ENCODE measurements around the gene MPP7. TPM values are rescaled to one million over a fixed set of nuclear protein-coding genes. Genes with fewer than 3 reads are reported as not detected.

The MPP7 gene
- total RNA-seq, 1 experiment from 2014 or later, result 9.1 TPM

DNA sequence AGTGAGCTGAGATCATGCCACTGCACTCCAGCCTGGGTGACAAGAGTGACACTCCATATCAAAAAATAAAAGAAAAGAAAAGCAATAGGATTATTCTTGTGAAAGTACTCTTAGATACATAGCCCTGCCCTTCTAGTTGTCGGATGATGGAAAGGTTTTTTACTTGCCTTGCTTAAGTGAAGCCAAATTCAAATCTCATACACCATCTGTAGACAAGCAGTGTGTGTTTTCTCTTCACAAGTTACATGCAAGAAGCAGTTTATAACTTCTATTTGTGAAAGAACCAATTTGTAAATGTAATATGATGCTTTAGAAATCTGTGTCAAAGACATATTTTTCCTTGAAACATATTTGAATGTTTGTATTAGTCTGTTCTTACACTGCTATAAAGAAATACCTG lies 15.8 kb upstream of the MPP7 start:
- intact Hi-C loops (cut with micrococcal nuclease), result no loop called here
- Histone ChIP-seq H3K79me2 (ENCODE audit: low read length) (no peaks in the 10 kb centered on the region), H4K20me1 (ENCODE audit: low read length) (no peaks in the 10 kb centered on the region), H3K9me2 (replicated peaks; ENCODE audit: low read length) (no peaks in the 10 kb centered on the region), H3K4me3 (ENCODE audit: low read length) (no peak overlapping the region), H3K9ac (ENCODE audit: low read length) (no peak overlapping the region), H3K36me3 (ENCODE audit: low read depth, low read length) (no peaks in the 10 kb centered on the region), H3K27me3 (ENCODE audit: low read length) (no peaks in the 10 kb centered on the region), H3K4me1 (ENCODE audit: insufficient read depth, low read length) (no peaks in the 10 kb centered on the region), H3K27ac (ENCODE audit: low read length) (no peak overlapping the region), H3K4me2 (ENCODE audit: low read length) (no peak overlapping the region), H2AFZ (ENCODE audit: low read length) (no peak overlapping the region), H3F3A (ENCODE audit: low read length, unreplicated experiment) (no peaks in the 10 kb centered on the region), H3K9me3 (ENCODE audit: low read length) (no peaks in the 10 kb centered on the region)
- ATAC-seq, result no peak
- DNase-seq, result no peak
- TF ChIP-seq EZH2 (IDR thresholded peaks at IDR 0.05; ENCODE audit: low read length, unreplicated experiment) (no peak), EZH2phosphoT487 (IDR thresholded peaks at IDR 0.05; ENCODE audit: borderline replicate concordance, low read length) (no peak)
- TF ChIP-seq, protein P1, sequence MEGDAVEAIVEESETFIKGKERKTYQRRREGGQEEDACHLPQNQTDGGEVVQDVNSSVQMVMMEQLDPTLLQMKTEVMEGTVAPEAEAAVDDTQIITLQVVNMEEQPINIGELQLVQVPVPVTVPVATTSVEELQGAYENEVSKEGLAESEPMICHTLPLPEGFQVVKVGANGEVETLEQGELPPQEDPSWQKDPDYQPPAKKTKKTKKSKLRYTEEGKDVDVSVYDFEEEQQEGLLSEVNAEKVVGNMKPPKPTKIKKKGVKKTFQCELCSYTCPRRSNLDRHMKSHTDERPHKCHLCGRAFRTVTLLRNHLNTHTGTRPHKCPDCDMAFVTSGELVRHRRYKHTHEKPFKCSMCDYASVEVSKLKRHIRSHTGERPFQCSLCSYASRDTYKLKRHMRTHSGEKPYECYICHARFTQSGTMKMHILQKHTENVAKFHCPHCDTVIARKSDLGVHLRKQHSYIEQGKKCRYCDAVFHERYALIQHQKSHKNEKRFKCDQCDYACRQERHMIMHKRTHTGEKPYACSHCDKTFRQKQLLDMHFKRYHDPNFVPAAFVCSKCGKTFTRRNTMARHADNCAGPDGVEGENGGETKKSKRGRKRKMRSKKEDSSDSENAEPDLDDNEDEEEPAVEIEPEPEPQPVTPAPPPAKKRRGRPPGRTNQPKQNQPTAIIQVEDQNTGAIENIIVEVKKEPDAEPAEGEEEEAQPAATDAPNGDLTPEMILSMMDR (conservative IDR thresholded peaks at IDR 0.05; ENCODE audit: low read depth, low read length), result no peak
- no TSS peak for BruUV-seq (replicated peaks)
- POLR2A ChIA-PET (ENCODE audit: unreplicated experiment), result no interaction called here
- CTCF ChIA-PET, result no interaction called here

DNA sequence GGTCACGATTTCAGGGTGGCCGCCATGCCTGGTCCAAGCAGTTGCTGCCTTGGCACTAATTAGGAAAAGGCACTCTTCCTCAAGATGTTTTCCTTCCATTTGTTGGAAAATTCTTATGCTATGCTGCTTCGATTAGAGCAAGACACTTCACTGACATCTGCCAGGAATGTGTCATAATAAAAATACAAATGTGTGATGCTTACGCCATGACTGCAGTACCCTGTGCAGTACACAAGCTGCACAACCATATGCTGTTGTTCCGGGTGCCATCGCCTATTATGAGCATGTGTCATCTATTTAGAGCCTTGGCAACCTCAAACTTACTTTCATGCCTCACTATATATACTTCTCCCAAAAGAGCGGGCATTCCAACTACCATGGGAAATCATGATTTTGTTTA lies 14.9 kb upstream of the MPP7 start:
- no peak for TF ChIP-seq EZH2phosphoT487 (IDR thresholded peaks at IDR 0.05; ENCODE audit: borderline replicate concordance, low read length)
- TF ChIP-seq EZH2 (IDR thresholded peaks at IDR 0.05; ENCODE audit: low read length, unreplicated experiment), result no peak
- TF ChIP-seq, protein P1 (conservative IDR thresholded peaks at IDR 0.05; ENCODE audit: low read depth, low read length), result no peak
- no peaks in the 10 kb centered on the region for H3K79me2 ChIP-seq (ENCODE audit: low read length)
- H3K4me2 ChIP-seq (ENCODE audit: low read length), result no peak overlapping the region
- no peaks in the 10 kb centered on the region for H3K27me3 ChIP-seq (ENCODE audit: low read length)
- ChIA-PET CTCF (no interaction called here), POLR2A (ENCODE audit: unreplicated experiment) (no interaction called here)
- no TSS peak for BruUV-seq (replicated peaks)
- H3K9me2 ChIP-seq (replicated peaks; ENCODE audit: low read length), result no peaks in the 10 kb centered on the region
- no peaks in the 10 kb centered on the region for H4K20me1 ChIP-seq (ENCODE audit: low read length)
- DNase-seq (no peak), ATAC-seq (no peak)
- no peak overlapping the region for H3K27ac ChIP-seq (ENCODE audit: low read length)
- H3K9ac ChIP-seq (ENCODE audit: low read length), result no peak overlapping the region
- no peaks in the 10 kb centered on the region for H3K36me3 ChIP-seq (ENCODE audit: low read depth, low read length)
- no peak overlapping the region for H3K4me3 ChIP-seq (ENCODE audit: low read length)
- intact Hi-C loops (cut with micrococcal nuclease), result no loop called here
- H3F3A ChIP-seq (ENCODE audit: low read length, unreplicated experiment), result no peaks in the 10 kb centered on the region
- H3K4me1 ChIP-seq (ENCODE audit: insufficient read depth, low read length), result no peaks in the 10 kb centered on the region
- H3K9me3 ChIP-seq (ENCODE audit: low read length), result no peaks in the 10 kb centered on the region
- H2AFZ ChIP-seq (ENCODE audit: low read length), result no peak overlapping the region

DNA sequence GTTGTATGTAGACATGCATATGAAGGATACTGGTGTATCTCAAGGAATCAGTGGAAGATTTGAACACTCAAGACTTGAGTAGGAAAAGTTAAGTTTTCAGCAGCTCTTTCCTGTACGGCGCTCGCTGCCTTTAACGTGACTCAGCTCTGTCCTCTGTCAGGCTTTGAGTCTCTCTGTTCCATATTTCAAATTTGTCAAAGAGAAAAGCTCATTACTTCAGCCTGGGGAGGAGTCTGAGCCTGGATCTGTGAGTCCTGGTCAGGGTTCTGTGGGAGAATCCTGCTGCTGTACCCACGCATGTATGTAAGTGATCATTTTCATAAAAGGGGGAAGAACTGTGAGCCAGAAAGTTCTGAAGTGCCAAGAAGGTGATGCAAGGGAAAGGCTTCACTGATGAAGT lies 13.8 kb upstream of the MPP7 start:
- ChIA-PET CTCF (no interaction called here), POLR2A (ENCODE audit: unreplicated experiment) (no interaction called here)
- Histone ChIP-seq H3K4me2 (ENCODE audit: low read length) (no peak overlapping the region), H3K36me3 (ENCODE audit: low read depth, low read length) (no peaks in the 10 kb centered on the region), H4K20me1 (ENCODE audit: low read length) (no peaks in the 10 kb centered on the region), H3K4me1 (ENCODE audit: insufficient read depth, low read length) (no peaks in the 10 kb centered on the region), H3K9me3 (ENCODE audit: low read length) (no peaks in the 10 kb centered on the region), H3K27me3 (ENCODE audit: low read length) (no peaks in the 10 kb centered on the region), H3K9ac (ENCODE audit: low read length) (no peak overlapping the region), H2AFZ (ENCODE audit: low read length) (no peak overlapping the region), H3K27ac (ENCODE audit: low read length) (no peak overlapping the region), H3K79me2 (ENCODE audit: low read length) (no peaks in the 10 kb centered on the region), H3K4me3 (ENCODE audit: low read length) (no peak overlapping the region), H3F3A (ENCODE audit: low read length, unreplicated experiment) (no peaks in the 10 kb centered on the region), H3K9me2 (replicated peaks; ENCODE audit: low read length) (no peaks in the 10 kb centered on the region)
- no peak for DNase-seq
- no TSS peak for BruUV-seq (replicated peaks)
- no peak for ATAC-seq
- TF ChIP-seq, protein P1 (conservative IDR thresholded peaks at IDR 0.05; ENCODE audit: low read depth, low read length), result no peak
- intact Hi-C loops (cut with micrococcal nuclease), result no loop called here
